Body of pancreas (tissue), 4 donors: ENCODE measurements around the gene PDC.

Experiments
- CTCF ChIP-seq, 7 experiments: fragments of 450-650 bp in 4 of 7; fragments of 200-600 bp in 3 of 7; sonication (generic) in 3 of 7; IDR thresholded peaks; one replicate each; pipeline ENCODE4 v1.5.1; 2016 to 2019; ENCODE audit warnings: antibody characterized with exemption in 7 of 7
- POLR2A ChIP-seq, 3 donors: fragments of 450-650 bp; IDR thresholded peaks; one replicate each; pipeline ENCODE4 v1.6.1; 2016; ENCODE audit warnings: antibody characterized with exemption in 3 of 3, mild to moderate bottlenecking in 2 of 3

GRCh38 chr1:186461014-186461413 lies at the start of gene PDC:
- TF ChIP-seq CTCF (IDR thresholded peaks at IDR 0.05) (no peak), POLR2A (IDR thresholded peaks at IDR 0.05) (no peak)
